ENCODE data around the gene UTP4.

UTP4 gene

DNA sequence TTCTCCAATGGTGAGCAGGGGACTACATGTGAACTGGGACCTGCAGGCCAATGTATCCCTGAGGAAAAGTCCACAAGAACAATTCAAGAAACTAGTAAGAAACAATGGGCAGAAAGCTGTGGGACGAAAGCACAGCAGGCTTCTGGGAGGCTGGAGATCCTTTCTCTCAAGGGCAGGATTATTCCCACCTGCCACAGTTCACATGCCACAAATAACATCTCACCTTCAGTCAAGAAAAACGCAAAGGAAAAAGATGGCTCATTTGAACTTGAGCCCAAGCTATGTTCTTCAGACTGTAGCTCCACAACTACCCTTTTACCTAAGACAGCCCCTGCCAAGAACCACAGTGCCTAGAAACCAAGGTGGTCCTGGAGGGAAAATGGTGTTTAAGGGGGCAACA, 14.0 kb upstream of the UTP4 start:
- TF ChIP-seq, protein P1, sequence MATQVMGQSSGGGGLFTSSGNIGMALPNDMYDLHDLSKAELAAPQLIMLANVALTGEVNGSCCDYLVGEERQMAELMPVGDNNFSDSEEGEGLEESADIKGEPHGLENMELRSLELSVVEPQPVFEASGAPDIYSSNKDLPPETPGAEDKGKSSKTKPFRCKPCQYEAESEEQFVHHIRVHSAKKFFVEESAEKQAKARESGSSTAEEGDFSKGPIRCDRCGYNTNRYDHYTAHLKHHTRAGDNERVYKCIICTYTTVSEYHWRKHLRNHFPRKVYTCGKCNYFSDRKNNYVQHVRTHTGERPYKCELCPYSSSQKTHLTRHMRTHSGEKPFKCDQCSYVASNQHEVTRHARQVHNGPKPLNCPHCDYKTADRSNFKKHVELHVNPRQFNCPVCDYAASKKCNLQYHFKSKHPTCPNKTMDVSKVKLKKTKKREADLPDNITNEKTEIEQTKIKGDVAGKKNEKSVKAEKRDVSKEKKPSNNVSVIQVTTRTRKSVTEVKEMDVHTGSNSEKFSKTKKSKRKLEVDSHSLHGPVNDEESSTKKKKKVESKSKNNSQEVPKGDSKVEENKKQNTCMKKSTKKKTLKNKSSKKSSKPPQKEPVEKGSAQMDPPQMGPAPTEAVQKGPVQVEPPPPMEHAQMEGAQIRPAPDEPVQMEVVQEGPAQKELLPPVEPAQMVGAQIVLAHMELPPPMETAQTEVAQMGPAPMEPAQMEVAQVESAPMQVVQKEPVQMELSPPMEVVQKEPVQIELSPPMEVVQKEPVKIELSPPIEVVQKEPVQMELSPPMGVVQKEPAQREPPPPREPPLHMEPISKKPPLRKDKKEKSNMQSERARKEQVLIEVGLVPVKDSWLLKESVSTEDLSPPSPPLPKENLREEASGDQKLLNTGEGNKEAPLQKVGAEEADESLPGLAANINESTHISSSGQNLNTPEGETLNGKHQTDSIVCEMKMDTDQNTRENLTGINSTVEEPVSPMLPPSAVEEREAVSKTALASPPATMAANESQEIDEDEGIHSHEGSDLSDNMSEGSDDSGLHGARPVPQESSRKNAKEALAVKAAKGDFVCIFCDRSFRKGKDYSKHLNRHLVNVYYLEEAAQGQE (IDR thresholded peaks at IDR 0.05; ENCODE audit: low read depth): no peak
- TF ChIP-seq TEAD4 (IDR thresholded peaks at IDR 0.05): no peak
- no peak for TF ChIP-seq MAX (IDR thresholded peaks at IDR 0.05)

- TF ChIP-seq TEAD4 (IDR thresholded peaks at IDR 0.05) (no peak), ZBTB7A (IDR thresholded peaks at IDR 0.05; ENCODE audit: low read depth) (no peak), CEBPB (IDR thresholded peaks at IDR 0.05) (no peak), NFIC (IDR thresholded peaks at IDR 0.05) (no peak), RAD21 (IDR thresholded peaks at IDR 0.05; ENCODE audit: low read depth) (no peak)
Observed at GRCh38 chr16:69118994-69119393, 13.5 kb upstream of the UTP4 start.

- TF ChIP-seq CEBPB (IDR thresholded peaks at IDR 0.05) (no peak), MAX (IDR thresholded peaks at IDR 0.05) (no peak), ZBTB7A (IDR thresholded peaks at IDR 0.05; ENCODE audit: low read depth) (no peak), NFIC (IDR thresholded peaks at IDR 0.05) (no peak), TEAD4 (IDR thresholded peaks at IDR 0.05) (no peak), RAD21 (IDR thresholded peaks at IDR 0.05; ENCODE audit: low read depth) (no peak), YY1 (IDR thresholded peaks at IDR 0.05; ENCODE audit: low read depth) (no peak), FOXM1 (IDR thresholded peaks at IDR 0.05; ENCODE audit: borderline replicate concordance, low read depth) (no peak)
- TF ChIP-seq, protein P1 (IDR thresholded peaks at IDR 0.05; ENCODE audit: low read depth): no peak
- TF ChIP-seq, protein P2, sequence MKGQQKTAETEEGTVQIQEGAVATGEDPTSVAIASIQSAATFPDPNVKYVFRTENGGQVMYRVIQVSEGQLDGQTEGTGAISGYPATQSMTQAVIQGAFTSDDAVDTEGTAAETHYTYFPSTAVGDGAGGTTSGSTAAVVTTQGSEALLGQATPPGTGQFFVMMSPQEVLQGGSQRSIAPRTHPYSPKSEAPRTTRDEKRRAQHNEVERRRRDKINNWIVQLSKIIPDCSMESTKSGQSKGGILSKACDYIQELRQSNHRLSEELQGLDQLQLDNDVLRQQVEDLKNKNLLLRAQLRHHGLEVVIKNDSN (IDR thresholded peaks at IDR 0.05): no peak
Observed at GRCh38 chr16:69119536-69119935, 12.9 kb upstream of the UTP4 start.

GRCh38 chr16:69120096-69120664, 12.3 kb upstream of the UTP4 start:
- no peak for TF ChIP-seq TEAD4 (IDR thresholded peaks at IDR 0.05)
- TF ChIP-seq, protein P2 (IDR thresholded peaks at IDR 0.05): no peak
- no peak for TF ChIP-seq NFIC (IDR thresholded peaks at IDR 0.05)
- no peak for TF ChIP-seq YY1 (IDR thresholded peaks at IDR 0.05; ENCODE audit: low read depth)
- no peak for TF ChIP-seq TCF12 (IDR thresholded peaks at IDR 0.05; ENCODE audit: low read depth)
- TF ChIP-seq CREB1 (IDR thresholded peaks at IDR 0.05; ENCODE audit: low read depth): no peak
- no peak for TF ChIP-seq RAD21 (IDR thresholded peaks at IDR 0.05; ENCODE audit: low read depth)
- no peak for TF ChIP-seq EGR1 (IDR thresholded peaks at IDR 0.05)
- TF ChIP-seq FOXM1 (IDR thresholded peaks at IDR 0.05; ENCODE audit: borderline replicate concordance, low read depth): no peak

GRCh38 chr16:69123910-69124309, 8.5 kb upstream of the UTP4 start:
- TF ChIP-seq MAX (IDR thresholded peaks at IDR 0.05) (no peak), RAD21 (IDR thresholded peaks at IDR 0.05; ENCODE audit: low read depth) (peak; percentile 59)

- no peak for TF ChIP-seq TCF12 (IDR thresholded peaks at IDR 0.05; ENCODE audit: low read depth)
- TF ChIP-seq, protein P2 (IDR thresholded peaks at IDR 0.05): no peak
- no peak for TF ChIP-seq FOXM1 (IDR thresholded peaks at IDR 0.05; ENCODE audit: borderline replicate concordance, low read depth)
- TF ChIP-seq ZBTB7A (IDR thresholded peaks at IDR 0.05; ENCODE audit: low read depth): no peak
- no peak for TF ChIP-seq RAD21 (IDR thresholded peaks at IDR 0.05; ENCODE audit: low read depth)
- TF ChIP-seq CREB1 (IDR thresholded peaks at IDR 0.05; ENCODE audit: low read depth): no peak
- no peak for TF ChIP-seq EGR1 (IDR thresholded peaks at IDR 0.05)
- TF ChIP-seq CEBPB (IDR thresholded peaks at IDR 0.05): no peak
- TF ChIP-seq TEAD4 (IDR thresholded peaks at IDR 0.05): no peak
- no peak for TF ChIP-seq EP300 (IDR thresholded peaks at IDR 0.05; ENCODE audit: borderline replicate concordance)
- no peak for TF ChIP-seq TAF1 (IDR thresholded peaks at IDR 0.05; ENCODE audit: low read depth)
- no peak for TF ChIP-seq YY1 (IDR thresholded peaks at IDR 0.05; ENCODE audit: low read depth)
- TF ChIP-seq MAX (IDR thresholded peaks at IDR 0.05): no peak
- TF ChIP-seq, protein P1 (IDR thresholded peaks at IDR 0.05; ENCODE audit: low read depth): no peak
- TF ChIP-seq NFIC (IDR thresholded peaks at IDR 0.05): no peak
Observed at GRCh38 chr16:69126221-69126620, 6.2 kb upstream of the UTP4 start.
